HEK293 (cell line): ENCODE measurements around the gene NNMT.

Experiments used
- CTCF ChIA-PET: fragments of 350-600 bp; formaldehyde crosslinking; extraction: SDS; loops from one replicate; lab custom pipeline; 2021; ENCODE audit warnings: antibody characterized with exemption; lab: Yijun Ruan, JAX
- POLR2A ChIA-PET: fragments of 300-600 bp; formaldehyde crosslinking; extraction: SDS; loops from one replicate; lab custom pipeline; 2020; ENCODE audit warnings: antibody characterized with exemption, inconsistent platforms; lab: Yijun Ruan, JAX
- H3K27ac ChIP-seq: fragments of 200-500 bp; sonication (Bioruptor generic); 2 replicates; pipeline ENCODE4 v1.5.1; 2014; ENCODE audit warnings: low read depth, low read length, control low read depth, inconsistent platforms; ENCODE audit errors: extremely low read depth
- H3K36me3 ChIP-seq, 2 experiments: fragments of 200-500 bp in 1 of 2; sonication (Bioruptor generic) in 1 of 2; 1 replicate in 1 of 2; 2 replicates in 1 of 2; pipeline ENCODE4 v1.5.1; 2014 to 2017; ENCODE audit warnings: inconsistent platforms in 2 of 2, low read length in 2 of 2; ENCODE audit not compliant: control insufficient read depth in 2 of 2, insufficient read depth in 1 of 2
- H3K4me1 ChIP-seq: fragments of 200-500 bp; sonication (Bioruptor generic); 2 replicates; pipeline ENCODE4 v1.5.1; 2014; ENCODE audit warnings: mild to moderate bottlenecking, low read length, inconsistent platforms; ENCODE audit not compliant: control insufficient read depth, insufficient read depth
- H3K4me3 ChIP-seq: 2 replicates; pipeline ENCODE4 v1.5.1; 2011; ENCODE audit warnings: low read depth, mild to moderate bottlenecking, control low read depth, low read length, moderate library complexity
- H3K9me3 ChIP-seq: fragments of 200-500 bp; sonication (Bioruptor generic); 2 replicates; pipeline ENCODE4 v1.5.1; 2014; ENCODE audit warnings: low read depth, low read length, inconsistent platforms; ENCODE audit not compliant: control insufficient read depth, insufficient read depth
- KLF1 ChIP-seq: fragments of 450-650 bp; formaldehyde crosslinking; IDR thresholded peaks from 2 replicates; pipeline ENCODE4 v1.5.1; 2016; ENCODE audit warnings: missing biosample characterization, missing genetic modification characterization
- KLF7 ChIP-seq: fragments of 450-650 bp; formaldehyde crosslinking; IDR thresholded peaks from 2 replicates; pipeline ENCODE4 v1.5.1; 2016; ENCODE audit warnings: missing biosample characterization, missing genetic modification characterization, borderline replicate concordance
- MYNN ChIP-seq: fragments of 450-650 bp; formaldehyde crosslinking; IDR thresholded peaks from 2 replicates; pipeline ENCODE4 v1.5.1; 2016; ENCODE audit warnings: missing biosample characterization, missing genetic modification characterization, borderline replicate concordance
- ZBTB21 ChIP-seq: fragments of 450-650 bp; formaldehyde crosslinking; IDR thresholded peaks from 2 replicates; pipeline ENCODE4 v1.5.1; 2017; ENCODE audit warnings: missing biosample characterization, missing genetic modification characterization
- ZFP69B ChIP-seq: fragments of 450-650 bp; formaldehyde crosslinking; IDR thresholded peaks from 2 replicates; pipeline ENCODE4 v1.5.1; 2016; ENCODE audit warnings: missing biosample characterization, missing genetic modification characterization
- ZIC2 ChIP-seq: fragments of 450-650 bp; formaldehyde crosslinking; IDR thresholded peaks from 2 replicates; pipeline ENCODE4 v1.5.1; 2016; ENCODE audit warnings: missing biosample characterization, missing genetic modification characterization
- ZNF114 ChIP-seq: fragments of 450-650 bp; formaldehyde crosslinking; IDR thresholded peaks from 2 replicates; pipeline ENCODE4 v1.5.0; 2017; ENCODE audit warnings: missing biosample characterization, missing genetic modification characterization
- ZNF157 ChIP-seq: fragments of 450-650 bp; formaldehyde crosslinking; IDR thresholded peaks from 2 replicates; pipeline ENCODE4 v1.5.1; 2016; ENCODE audit warnings: missing biosample characterization, missing genetic modification characterization
- ZNF175 ChIP-seq: fragments of 450-650 bp; formaldehyde crosslinking; IDR thresholded peaks from 2 replicates; pipeline ENCODE4 v1.5.1; 2016; ENCODE audit warnings: missing biosample characterization, missing genetic modification characterization
- ZNF433 ChIP-seq: fragments of 450-650 bp; formaldehyde crosslinking; IDR thresholded peaks from 2 replicates; pipeline ENCODE4 v1.5.1; 2016; ENCODE audit warnings: missing biosample characterization, missing genetic modification characterization, low read depth
- ZNF473 ChIP-seq: fragments of 450-650 bp; formaldehyde crosslinking; IDR thresholded peaks from 2 replicates; pipeline ENCODE4 v1.5.1; 2017; ENCODE audit warnings: missing biosample characterization, missing genetic modification characterization
- ZNF529 ChIP-seq: fragments of 450-650 bp; formaldehyde crosslinking; IDR thresholded peaks from 2 replicates; pipeline ENCODE4 v1.5.1; 2017; ENCODE audit warnings: missing genetic modification characterization, missing biosample characterization; ENCODE audit not compliant: insufficient replicate concordance
- ZNF544 ChIP-seq: fragments of 450-650 bp; formaldehyde crosslinking; IDR thresholded peaks from 2 replicates; pipeline ENCODE4 v1.5.0; 2017; ENCODE audit warnings: missing biosample characterization, missing genetic modification characterization
- ZNF558 ChIP-seq: fragments of 450-650 bp; formaldehyde crosslinking; IDR thresholded peaks from 2 replicates; pipeline ENCODE4 v1.5.1; 2016; ENCODE audit warnings: missing biosample characterization, missing genetic modification characterization
- ZNF585B ChIP-seq: fragments of 450-650 bp; formaldehyde crosslinking; IDR thresholded peaks from 2 replicates; pipeline ENCODE4 v1.5.1; 2016; ENCODE audit warnings: missing biosample characterization, missing genetic modification characterization
- ZNF660 ChIP-seq: fragments of 450-650 bp; IDR thresholded peaks from 2 replicates; pipeline ENCODE4 v1.5.1; 2018; ENCODE audit warnings: missing biosample characterization, mild to moderate bottlenecking, missing genetic modification characterization
- ZNF776 ChIP-seq: fragments of 450-650 bp; formaldehyde crosslinking; IDR thresholded peaks from 2 replicates; pipeline ENCODE4 v1.5.0; 2017; ENCODE audit warnings: missing biosample characterization, missing genetic modification characterization, borderline replicate concordance
- ZNF843 ChIP-seq: fragments of 450-650 bp; formaldehyde crosslinking; IDR thresholded peaks from 2 replicates; pipeline ENCODE4 v1.5.1; 2016; ENCODE audit warnings: missing biosample characterization, missing genetic modification characterization
- TF ChIP-seq, protein P1 (sequence below): fragments of 450-650 bp; formaldehyde crosslinking; IDR thresholded peaks from 2 replicates; pipeline ENCODE4 v1.5.1; 2017; ENCODE audit warnings: missing biosample characterization, missing genetic modification characterization
- TF ChIP-seq, protein P2 (sequence below): fragments of 450-650 bp; formaldehyde crosslinking; IDR thresholded peaks from 2 replicates; pipeline ENCODE4 v1.5.1; 2016; ENCODE audit warnings: missing biosample characterization, missing genetic modification characterization
- TF ChIP-seq, protein P3 (sequence below): fragments of 450-650 bp; formaldehyde crosslinking; IDR thresholded peaks from 2 replicates; pipeline ENCODE4 v1.5.1; 2016; ENCODE audit warnings: missing biosample characterization, missing genetic modification characterization
- TF ChIP-seq, protein P4 (sequence below): fragments of 450-650 bp; formaldehyde crosslinking; IDR thresholded peaks from 2 replicates; pipeline ENCODE4 v1.5.1; 2017; ENCODE audit warnings: missing biosample characterization, missing genetic modification characterization
- TF ChIP-seq, protein P5 (sequence below): fragments of 450-650 bp; formaldehyde crosslinking; IDR thresholded peaks from 2 replicates; pipeline ENCODE4 v1.5.1; 2016; ENCODE audit warnings: missing biosample characterization, missing genetic modification characterization

The NNMT gene

DNA sequence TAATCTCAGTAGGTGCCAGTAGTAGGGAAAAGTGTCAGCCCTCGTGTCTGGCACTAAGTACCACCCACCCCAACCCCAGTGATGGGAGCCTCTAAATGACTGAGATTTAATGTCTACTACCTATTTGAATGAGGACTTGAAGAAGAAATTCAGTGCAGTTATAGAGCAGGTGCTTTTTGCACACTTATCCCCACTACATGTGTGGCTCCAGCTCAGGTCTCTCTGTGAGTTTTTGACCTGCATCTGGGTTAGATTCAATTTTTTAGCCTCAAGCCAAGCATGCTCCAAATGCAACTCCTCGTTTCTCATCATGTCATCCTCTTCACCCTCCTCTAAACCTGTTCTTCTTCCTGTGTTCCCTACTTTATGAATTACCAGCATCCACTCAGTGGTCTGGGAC is 24.9 kb upstream of the NNMT start:
- no peak for TF ChIP-seq ZNF585B
- no peak for TF ChIP-seq ZBTB21 (tag by site-specific recombination)
- TF ChIP-seq KLF1 (tag by site-specific recombination) = no peak
- TF ChIP-seq ZNF843 = no peak
- TF ChIP-seq, protein P1, sequence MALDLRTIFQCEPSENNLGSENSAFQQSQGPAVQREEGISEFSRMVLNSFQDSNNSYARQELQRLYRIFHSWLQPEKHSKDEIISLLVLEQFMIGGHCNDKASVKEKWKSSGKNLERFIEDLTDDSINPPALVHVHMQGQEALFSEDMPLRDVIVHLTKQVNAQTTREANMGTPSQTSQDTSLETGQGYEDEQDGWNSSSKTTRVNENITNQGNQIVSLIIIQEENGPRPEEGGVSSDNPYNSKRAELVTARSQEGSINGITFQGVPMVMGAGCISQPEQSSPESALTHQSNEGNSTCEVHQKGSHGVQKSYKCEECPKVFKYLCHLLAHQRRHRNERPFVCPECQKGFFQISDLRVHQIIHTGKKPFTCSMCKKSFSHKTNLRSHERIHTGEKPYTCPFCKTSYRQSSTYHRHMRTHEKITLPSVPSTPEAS (tag by site-specific recombination) = no peak
- TF ChIP-seq ZNF157 = no peak
- TF ChIP-seq, protein P2, sequence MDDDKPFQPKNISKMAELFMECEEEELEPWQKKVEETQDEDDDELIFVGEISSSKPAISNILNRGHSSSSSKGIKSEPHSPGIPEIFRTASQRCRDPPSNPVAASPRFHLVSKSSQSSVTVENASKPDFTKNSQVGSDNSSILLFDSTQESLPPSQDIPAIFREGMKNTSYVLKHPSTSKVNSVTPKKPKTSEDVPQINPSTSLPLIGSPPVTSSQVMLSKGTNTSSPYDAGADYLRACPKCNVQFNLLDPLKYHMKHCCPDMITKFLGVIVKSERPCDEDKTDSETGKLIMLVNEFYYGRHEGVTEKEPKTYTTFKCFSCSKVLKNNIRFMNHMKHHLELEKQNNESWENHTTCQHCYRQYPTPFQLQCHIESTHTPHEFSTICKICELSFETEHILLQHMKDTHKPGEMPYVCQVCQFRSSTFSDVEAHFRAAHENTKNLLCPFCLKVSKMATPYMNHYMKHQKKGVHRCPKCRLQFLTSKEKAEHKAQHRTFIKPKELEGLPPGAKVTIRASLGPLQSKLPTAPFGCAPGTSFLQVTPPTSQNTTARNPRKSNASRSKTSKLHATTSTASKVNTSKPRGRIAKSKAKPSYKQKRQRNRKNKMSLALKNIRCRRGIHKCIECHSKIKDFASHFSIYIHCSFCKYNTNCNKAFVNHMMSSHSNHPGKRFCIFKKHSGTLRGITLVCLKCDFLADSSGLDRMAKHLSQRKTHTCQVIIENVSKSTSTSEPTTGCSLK (tag by site-specific recombination) = no peak
- no peak for TF ChIP-seq KLF7 (tag by site-specific recombination)
- TF ChIP-seq ZFP69B = no peak
- no peak for TF ChIP-seq ZNF529 (tag by site-specific recombination)
- TF ChIP-seq ZNF776 (tag by site-specific recombination) = no peak
- no peak for TF ChIP-seq ZNF544
- TF ChIP-seq, protein P3, sequence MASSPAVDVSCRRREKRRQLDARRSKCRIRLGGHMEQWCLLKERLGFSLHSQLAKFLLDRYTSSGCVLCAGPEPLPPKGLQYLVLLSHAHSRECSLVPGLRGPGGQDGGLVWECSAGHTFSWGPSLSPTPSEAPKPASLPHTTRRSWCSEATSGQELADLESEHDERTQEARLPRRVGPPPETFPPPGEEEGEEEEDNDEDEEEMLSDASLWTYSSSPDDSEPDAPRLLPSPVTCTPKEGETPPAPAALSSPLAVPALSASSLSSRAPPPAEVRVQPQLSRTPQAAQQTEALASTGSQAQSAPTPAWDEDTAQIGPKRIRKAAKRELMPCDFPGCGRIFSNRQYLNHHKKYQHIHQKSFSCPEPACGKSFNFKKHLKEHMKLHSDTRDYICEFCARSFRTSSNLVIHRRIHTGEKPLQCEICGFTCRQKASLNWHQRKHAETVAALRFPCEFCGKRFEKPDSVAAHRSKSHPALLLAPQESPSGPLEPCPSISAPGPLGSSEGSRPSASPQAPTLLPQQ (tag by site-specific recombination) = no peak
- TF ChIP-seq, protein P4, sequence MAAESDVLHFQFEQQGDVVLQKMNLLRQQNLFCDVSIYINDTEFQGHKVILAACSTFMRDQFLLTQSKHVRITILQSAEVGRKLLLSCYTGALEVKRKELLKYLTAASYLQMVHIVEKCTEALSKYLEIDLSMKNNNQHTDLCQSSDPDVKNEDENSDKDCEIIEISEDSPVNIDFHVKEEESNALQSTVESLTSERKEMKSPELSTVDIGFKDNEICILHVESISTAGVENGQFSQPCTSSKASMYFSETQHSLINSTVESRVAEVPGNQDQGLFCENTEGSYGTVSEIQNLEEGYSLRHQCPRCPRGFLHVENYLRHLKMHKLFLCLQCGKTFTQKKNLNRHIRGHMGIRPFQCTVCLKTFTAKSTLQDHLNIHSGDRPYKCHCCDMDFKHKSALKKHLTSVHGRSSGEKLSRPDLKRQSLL (tag by site-specific recombination) = no peak
- TF ChIP-seq ZNF433 (tag by site-specific recombination) = no peak
- TF ChIP-seq ZNF175 (tag by site-specific recombination) = no peak
- TF ChIP-seq, protein P5, sequence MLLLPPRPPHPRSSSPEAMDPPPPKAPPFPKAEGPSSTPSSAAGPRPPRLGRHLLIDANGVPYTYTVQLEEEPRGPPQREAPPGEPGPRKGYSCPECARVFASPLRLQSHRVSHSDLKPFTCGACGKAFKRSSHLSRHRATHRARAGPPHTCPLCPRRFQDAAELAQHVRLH (tag by site-specific recombination) = no peak
- TF ChIP-seq ZIC2 (tag by site-specific recombination) = no peak
- TF ChIP-seq ZNF660 (tag by site-specific recombination) = no peak
- no peak for TF ChIP-seq ZNF114

DNA sequence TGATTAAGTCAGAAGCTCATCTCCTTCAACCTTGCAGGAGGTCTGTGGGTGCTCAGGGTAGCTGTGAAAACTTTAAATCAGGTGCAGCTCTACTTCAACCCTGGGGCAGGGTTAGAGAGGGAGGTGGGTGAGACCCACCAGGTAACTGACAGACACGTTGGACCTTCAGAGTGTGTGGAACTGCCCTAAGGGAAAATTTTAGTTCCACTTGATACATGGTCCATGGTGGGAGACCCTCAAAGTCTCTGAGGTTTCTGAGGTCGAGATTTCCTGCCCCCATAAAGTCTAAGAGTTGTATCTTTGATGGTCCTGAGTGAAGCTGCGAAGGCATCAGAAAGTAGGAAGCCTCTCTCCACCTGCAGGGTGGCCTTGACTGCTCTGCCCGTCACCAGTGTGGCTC is 23.9 kb upstream of the NNMT start:
- no peaks in the 10 kb centered on the region for H3K9me3 ChIP-seq
- no peak overlapping the region for H3K4me3 ChIP-seq
- no peak for TF ChIP-seq ZNF558 (tag by site-specific recombination)
- TF ChIP-seq, protein P4 (tag by site-specific recombination) = no peak
- no peak for TF ChIP-seq ZNF114
- TF ChIP-seq MYNN (tag by site-specific recombination) = no peak
- TF ChIP-seq ZBTB21 (tag by site-specific recombination) = no peak
- no peak for TF ChIP-seq ZNF473 (tag by site-specific recombination)
- TF ChIP-seq, protein P2 (tag by site-specific recombination) = no peak
- CTCF ChIA-PET = interaction anchor here (0.7 to 1.1 kb wide), 4 partner anchors 8 to 50 kb away, joined by 3 to 4 read pairs (median 4); no protein-coding TSS in a partner anchor
- H3K4me1 ChIP-seq = no peaks in the 10 kb centered on the region
- no peaks in the 10 kb centered on the region for H3K36me3 ChIP-seq
- H3K27ac ChIP-seq = no peak overlapping the region
- POLR2A ChIA-PET = no interaction called here

More for the DNA sequence above, 24.9 kb upstream of the NNMT start:
- H3K27ac ChIP-seq = no peak overlapping the region
- ChIA-PET POLR2A (no interaction called here), CTCF (interaction anchor here (0.6 to 1.1 kb wide), 2 partner anchors 10 to 259 kb away, joined by 3 to 4 read pairs; no protein-coding TSS in a partner anchor)
- no peaks in the 10 kb centered on the region for H3K4me1 ChIP-seq
- H3K9me3 ChIP-seq = no peaks in the 10 kb centered on the region
- no peak overlapping the region for H3K4me3 ChIP-seq
- no peaks in the 10 kb centered on the region for H3K36me3 ChIP-seq
